ENCODE data around the gene CUBN. TPM values are rescaled to one million over a fixed set of nuclear protein-coding genes. Genes with fewer than 3 reads are reported as not detected.

CUBN gene
- 1 to 10 TPM; 1.1 to 2.3 TPM for total RNA-seq
- long read RNA-seq, donor 1, partial matches to known transcripts = 0 of 1 reads
- long read RNA-seq, donor 1, other reads (novel, unspliced or antisense) = 1 of 1 reads
- long read RNA-seq, donor 2, partial matches to known transcripts = 2 of 2 reads
- long read RNA-seq, donor 2, other reads (novel, unspliced or antisense) = 0 of 2 reads

- intact Hi-C loops (cut with DNase I) = no loop called here
- no peak for DNase-seq (ENCODE audit: low spot score)
Measured at GRCh38 chr10:17129741-17130140, at the start of gene CUBN. CUBN (minus strand) TSS chr10:17129811; CDS start chr10:17129765, 46 bp downstream.

GRCh38 chr10:17179002-17179401 is 49.4 kb upstream of the CUBN start:
- intact Hi-C loops (cut with DNase I) = no loop called here
- no peak for DNase-seq (ENCODE audit: low spot score)

GRCh38 chr10:17178006-17178405 is 48.4 kb upstream of the CUBN start:
- no peak for DNase-seq (ENCODE audit: low spot score)
- intact Hi-C loops (cut with DNase I) = no loop called here

GRCh38 chr10:17177014-17177413 is 47.4 kb upstream of the CUBN start:
- no peak for DNase-seq (ENCODE audit: low spot score)
- intact Hi-C loops (cut with DNase I) = no loop called here

GRCh38 chr10:17176091-17176490 is 46.5 kb upstream of the CUBN start:
- DNase-seq (ENCODE audit: low spot score) = no peak
- intact Hi-C loops (cut with DNase I) = no loop called here

GRCh38 chr10:17175551-17175950 is 45.9 kb upstream of the CUBN start:
- intact Hi-C loops (cut with DNase I) = no loop called here
- DNase-seq (ENCODE audit: low spot score) = no peak

GRCh38 chr10:17174626-17175025 is 45.0 kb upstream of the CUBN start:
- intact Hi-C loops (cut with DNase I) = no loop called here
- no peak for DNase-seq (ENCODE audit: low spot score)

GRCh38 chr10:17171141-17171641 is 41.6 kb upstream of the CUBN start:
- intact Hi-C loops (cut with DNase I) = no loop called here
- DNase-seq (ENCODE audit: low spot score) = no peak

GRCh38 chr10:17169803-17170202 is 40.2 kb upstream of the CUBN start:
- no peak for DNase-seq (ENCODE audit: low spot score)
- intact Hi-C loops (cut with DNase I) = no loop called here

- DNase-seq (ENCODE audit: low spot score) = no peak
- intact Hi-C loops (cut with DNase I) = no loop called here
Measured at GRCh38 chr10:17166699-17167098, 37.1 kb upstream of the CUBN start.

GRCh38 chr10:17162828-17163227 is 33.2 kb upstream of the CUBN start:
- intact Hi-C loops (cut with DNase I) = no loop called here
- DNase-seq (ENCODE audit: low spot score) = no peak

- no peak for DNase-seq (ENCODE audit: low spot score)
- intact Hi-C loops (cut with DNase I) = no loop called here
Measured at GRCh38 chr10:17161775-17162174, 32.2 kb upstream of the CUBN start.

GRCh38 chr10:17157024-17157423 is 27.4 kb upstream of the CUBN start:
- DNase-seq (ENCODE audit: low spot score) = no peak
- intact Hi-C loops (cut with DNase I) = no loop called here

GRCh38 chr10:17155826-17156225 is 26.2 kb upstream of the CUBN start:
- intact Hi-C loops (cut with DNase I) = no loop called here
- DNase-seq (ENCODE audit: low spot score) = no peak

GRCh38 chr10:17154116-17154515 is 24.5 kb upstream of the CUBN start:
- DNase-seq (ENCODE audit: low spot score) = no peak
- intact Hi-C loops (cut with DNase I) = no loop called here

GRCh38 chr10:17153321-17153720 is 23.7 kb upstream of the CUBN start:
- intact Hi-C loops (cut with DNase I) = no loop called here
- no peak for DNase-seq (ENCODE audit: low spot score)

- intact Hi-C loops (cut with DNase I) = no loop called here
- DNase-seq (ENCODE audit: low spot score) = no peak
Measured at GRCh38 chr10:17151716-17152115, 22.1 kb upstream of the CUBN start.

GRCh38 chr10:17147884-17148489 is 18.4 kb upstream of the CUBN start:
- intact Hi-C loops (cut with DNase I) = no loop called here

GRCh38 chr10:17146892-17147291 is 17.3 kb upstream of the CUBN start:
- DNase-seq (ENCODE audit: low spot score) = no peak
- intact Hi-C loops (cut with DNase I) = no loop called here

More at GRCh38 chr10:17147884-17148489, 18.4 kb upstream of the CUBN start:
- no peak for DNase-seq (ENCODE audit: low spot score)

GRCh38 chr10:17145239-17145638 is 15.6 kb upstream of the CUBN start:
- intact Hi-C loops (cut with DNase I) = no loop called here
- no peak for DNase-seq (ENCODE audit: low spot score)

GRCh38 chr10:17144757-17145156 is 15.1 kb upstream of the CUBN start:
- intact Hi-C loops (cut with DNase I) = loop anchor here in 1 of 2 donors (5.0 kb wide), 1 partner anchor 482 kb away; no protein-coding TSS in a partner anchor
- no peak for DNase-seq (ENCODE audit: low spot score)
